ENCODE measurements around the gene PRPF19. TPM values are rescaled to one million over a fixed set of nuclear protein-coding genes. Genes with fewer than 3 reads are reported as not detected.

Gene PRPF19
- total RNA-seq, 1 donor from 2014 or later = 96.3 TPM

DNA sequence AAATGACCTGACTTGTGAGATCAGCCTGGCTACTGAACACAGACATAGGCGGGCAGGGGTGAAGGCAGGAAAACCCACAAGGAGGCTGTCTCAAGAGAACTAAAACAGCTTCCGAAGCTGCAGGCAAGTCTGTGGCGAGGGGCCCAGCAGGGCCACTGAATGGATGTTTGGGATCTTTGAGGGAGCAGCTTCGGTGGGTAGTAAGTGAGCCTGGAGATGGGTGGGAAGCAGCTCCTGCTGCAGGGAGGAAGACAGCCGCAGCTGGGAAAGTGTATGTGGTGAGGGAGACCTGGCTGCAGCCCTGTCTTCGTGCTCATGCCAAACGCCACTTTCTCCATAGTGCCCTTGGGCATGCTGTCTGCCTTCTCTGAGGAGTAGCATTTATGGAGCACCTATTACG is 61.0 kb downstream of the PRPF19 start:
- DNase-seq (ENCODE audit: low spot score in 2 of 2, unreplicated experiment in 2 of 2) = no peak
- no peak for TF ChIP-seq CTCF (IDR thresholded peaks at IDR 0.05; ENCODE audit: unreplicated experiment)
- Mint-ChIP-seq H3K27ac (no peak overlapping the region), H3K27me3 (ENCODE audit: low read depth) (no peaks in the 10 kb centered on the region), H3K4me1 (peaks cover 46% of the 10 kb centered on the region), H3K4me3 (no peak overlapping the region), H3K36me3 (peaks cover 5% of the 10 kb centered on the region), H3K9me3 (no peaks in the 10 kb centered on the region)

DNA sequence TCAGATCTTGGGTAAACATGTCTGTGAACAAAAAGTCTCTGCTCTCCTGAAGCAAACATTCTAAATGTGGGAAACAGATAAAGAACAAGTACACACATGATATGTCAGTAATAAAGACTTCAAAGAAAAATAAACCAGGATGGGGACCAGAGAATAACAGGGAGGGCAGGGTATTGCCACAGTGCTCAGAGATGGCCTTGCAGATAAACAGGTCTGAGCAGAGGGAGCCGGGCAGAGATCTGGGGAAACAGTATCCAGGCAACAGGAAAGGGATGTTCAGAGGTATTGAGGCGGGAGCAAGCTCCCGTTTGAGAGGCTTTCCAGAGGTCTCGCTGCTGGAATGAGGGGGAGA is 61.5 kb downstream of the PRPF19 start:
- peaks cover 48% of the 10 kb centered on the region for H3K4me1 Mint-ChIP-seq
- H3K27ac Mint-ChIP-seq = no peak overlapping the region
- H3K9me3 Mint-ChIP-seq = no peaks in the 10 kb centered on the region
- H3K36me3 Mint-ChIP-seq = peaks cover 5% of the 10 kb centered on the region
- H3K4me3 Mint-ChIP-seq = peak overlapping the region; percentile 84
- DNase-seq (ENCODE audit: low spot score in 2 of 2, unreplicated experiment in 2 of 2) = no peak
- H3K27me3 Mint-ChIP-seq (ENCODE audit: low read depth) = no peaks in the 10 kb centered on the region
- TF ChIP-seq CTCF (IDR thresholded peaks at IDR 0.05; ENCODE audit: unreplicated experiment) = no peak

GRCh38 chr11:60844045-60844869 is 62.1 kb downstream of the PRPF19 start:
- H3K27ac Mint-ChIP-seq = no peak overlapping the region
- H3K4me3 Mint-ChIP-seq = peak overlapping the region; percentile 84
- peaks cover 5% of the 10 kb centered on the region for H3K36me3 Mint-ChIP-seq
- no peak for TF ChIP-seq CTCF (IDR thresholded peaks at IDR 0.05; ENCODE audit: unreplicated experiment)
- H3K9me3 Mint-ChIP-seq = no peaks in the 10 kb centered on the region
- no peaks in the 10 kb centered on the region for H3K27me3 Mint-ChIP-seq (ENCODE audit: low read depth)
- peaks cover 48% of the 10 kb centered on the region for H3K4me1 Mint-ChIP-seq
- no peak for DNase-seq (ENCODE audit: low spot score in 2 of 2, unreplicated experiment in 2 of 2)

- Mint-ChIP-seq H3K9me3 (no peaks in the 10 kb centered on the region), H3K4me3 (peak overlapping the region; percentile 84), H3K27ac (peak overlapping the region; percentile 96), H3K27me3 (ENCODE audit: low read depth) (no peaks in the 10 kb centered on the region), H3K4me1 (peaks cover 48% of the 10 kb centered on the region), H3K36me3 (no peaks in the 10 kb centered on the region)
- no peak for DNase-seq (ENCODE audit: low spot score in 2 of 2, unreplicated experiment in 2 of 2)
- TF ChIP-seq CTCF (IDR thresholded peaks at IDR 0.05; ENCODE audit: unreplicated experiment) = no peak
These were observed 63.5 kb downstream of the PRPF19 start for GRCh38 chr11:60842668-60843600.

- DNase-seq (ENCODE audit: low spot score in 2 of 2, unreplicated experiment in 2 of 2) = peak; percentile 98 to 100
- Mint-ChIP-seq H3K27me3 (ENCODE audit: low read depth) (peaks cover 4% of the 10 kb centered on the region), H3K4me1 (peaks cover 48% of the 10 kb centered on the region), H3K9me3 (no peaks in the 10 kb centered on the region), H3K4me3 (peak within 1 kb of the TSS; percentile 84), H3K36me3 (no peaks in the 10 kb centered on the region), H3K27ac (peak within 1 kb of the TSS; percentile 96)
- no peak for TF ChIP-seq CTCF (IDR thresholded peaks at IDR 0.05; ENCODE audit: unreplicated experiment)
These were observed 64.4 kb downstream of the PRPF19 start, which contains the start of gene CCDC86 for GRCh38 chr11:60841797-60842667. Gene CCDC86, plus strand, starts transcription at chr11:60842113. Its CDS starts 12 bp downstream, at chr11:60842125.

All from mesothelial cell of epicardium (in vitro differentiated cells).